Neural cell (in vitro differentiated cells): Measurements from ENCODE around the gene TUBA3D.
"Not testable (repeated sequence)": the region's sequence is repeated elsewhere in the genome, so short reads cannot be mapped to it uniquely, and the experiment has no call there.

Experiments used
- EP300 ChIP-seq: fragments of 450-650 bp; conservative IDR thresholded peaks from 2 replicates; pipeline ENCODE4 v1.6.1; 2014; ENCODE audit warnings: antibody characterized with exemption, mild to moderate bottlenecking, moderate library complexity; ENCODE audit not compliant: poor library complexity, severe bottlenecking
- EZH2 ChIP-seq: fragments of 200-600, 300-800 bp; shearing (Covaris generic), sonication (generic); IDR thresholded peaks from 2 replicates; pipeline ENCODE4 v1.6.1; 2014; ENCODE audit warnings: antibody characterized with exemption, low read length, borderline replicate concordance, mild to moderate bottlenecking; ENCODE audit not compliant: insufficient read depth, poor library complexity, severe bottlenecking
- MXI1 ChIP-seq: fragments of 450-650 bp; conservative IDR thresholded peaks from 2 replicates; pipeline ENCODE4 v1.6.1; 2014; ENCODE audit warnings: antibody characterized with exemption, mild to moderate bottlenecking; ENCODE audit not compliant: poor library complexity, severe bottlenecking
- POLR2AphosphoS5 ChIP-seq: IDR thresholded peaks from 2 replicates; pipeline ENCODE4 v1.6.1; 2012
- RAD21 ChIP-seq: fragments of 450-650 bp; conservative IDR thresholded peaks from 2 replicates; pipeline ENCODE4 v1.6.1; 2014; ENCODE audit warnings: antibody characterized with exemption, mild to moderate bottlenecking, moderate library complexity
- SMC3 ChIP-seq: fragments of 450-650 bp; conservative IDR thresholded peaks from 2 replicates; pipeline ENCODE4 v1.6.1; 2014; ENCODE audit warnings: antibody characterized with exemption, mild to moderate bottlenecking, moderate library complexity; ENCODE audit not compliant: poor library complexity
- TAF1 ChIP-seq: IDR thresholded peaks from 2 replicates; pipeline ENCODE4 v1.6.1; 2012; ENCODE audit warnings: low read depth
- TF ChIP-seq, protein P1 (sequence below): fragments of 450-650 bp; IDR thresholded peaks from 2 replicates; pipeline ENCODE4 v1.5.1; 2014; ENCODE audit warnings: antibody characterized with exemption, mild to moderate bottlenecking, moderate library complexity; ENCODE audit not compliant: poor library complexity, severe bottlenecking
- TF ChIP-seq, protein P2 (sequence below): IDR thresholded peaks from 2 replicates; pipeline ENCODE4 v1.6.1; 2012; ENCODE audit warnings: borderline replicate concordance

DNA sequence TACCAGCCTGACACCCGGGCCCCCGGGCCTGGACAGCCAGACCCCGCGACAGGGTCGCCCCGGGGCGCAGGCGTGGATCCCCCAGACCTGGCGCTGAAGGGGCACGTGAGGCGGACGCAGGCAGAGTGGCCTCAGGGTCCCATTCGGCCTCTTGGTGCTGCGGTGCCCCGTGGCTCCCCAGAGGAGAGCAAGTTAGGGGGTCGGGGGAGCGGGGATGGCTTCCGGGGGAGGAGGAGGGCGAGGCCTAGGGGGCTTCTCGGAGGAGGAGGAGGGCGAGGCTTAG, 30.5 kb upstream of the TUBA3D start:
- not testable (repeated sequence) for TF ChIP-seq RAD21, EP300, POLR2AphosphoS5, MXI1, EZH2, SMC3, TAF1
- TF ChIP-seq, protein P1, sequence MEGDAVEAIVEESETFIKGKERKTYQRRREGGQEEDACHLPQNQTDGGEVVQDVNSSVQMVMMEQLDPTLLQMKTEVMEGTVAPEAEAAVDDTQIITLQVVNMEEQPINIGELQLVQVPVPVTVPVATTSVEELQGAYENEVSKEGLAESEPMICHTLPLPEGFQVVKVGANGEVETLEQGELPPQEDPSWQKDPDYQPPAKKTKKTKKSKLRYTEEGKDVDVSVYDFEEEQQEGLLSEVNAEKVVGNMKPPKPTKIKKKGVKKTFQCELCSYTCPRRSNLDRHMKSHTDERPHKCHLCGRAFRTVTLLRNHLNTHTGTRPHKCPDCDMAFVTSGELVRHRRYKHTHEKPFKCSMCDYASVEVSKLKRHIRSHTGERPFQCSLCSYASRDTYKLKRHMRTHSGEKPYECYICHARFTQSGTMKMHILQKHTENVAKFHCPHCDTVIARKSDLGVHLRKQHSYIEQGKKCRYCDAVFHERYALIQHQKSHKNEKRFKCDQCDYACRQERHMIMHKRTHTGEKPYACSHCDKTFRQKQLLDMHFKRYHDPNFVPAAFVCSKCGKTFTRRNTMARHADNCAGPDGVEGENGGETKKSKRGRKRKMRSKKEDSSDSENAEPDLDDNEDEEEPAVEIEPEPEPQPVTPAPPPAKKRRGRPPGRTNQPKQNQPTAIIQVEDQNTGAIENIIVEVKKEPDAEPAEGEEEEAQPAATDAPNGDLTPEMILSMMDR = not testable (repeated sequence)
- TF ChIP-seq, protein P2, sequence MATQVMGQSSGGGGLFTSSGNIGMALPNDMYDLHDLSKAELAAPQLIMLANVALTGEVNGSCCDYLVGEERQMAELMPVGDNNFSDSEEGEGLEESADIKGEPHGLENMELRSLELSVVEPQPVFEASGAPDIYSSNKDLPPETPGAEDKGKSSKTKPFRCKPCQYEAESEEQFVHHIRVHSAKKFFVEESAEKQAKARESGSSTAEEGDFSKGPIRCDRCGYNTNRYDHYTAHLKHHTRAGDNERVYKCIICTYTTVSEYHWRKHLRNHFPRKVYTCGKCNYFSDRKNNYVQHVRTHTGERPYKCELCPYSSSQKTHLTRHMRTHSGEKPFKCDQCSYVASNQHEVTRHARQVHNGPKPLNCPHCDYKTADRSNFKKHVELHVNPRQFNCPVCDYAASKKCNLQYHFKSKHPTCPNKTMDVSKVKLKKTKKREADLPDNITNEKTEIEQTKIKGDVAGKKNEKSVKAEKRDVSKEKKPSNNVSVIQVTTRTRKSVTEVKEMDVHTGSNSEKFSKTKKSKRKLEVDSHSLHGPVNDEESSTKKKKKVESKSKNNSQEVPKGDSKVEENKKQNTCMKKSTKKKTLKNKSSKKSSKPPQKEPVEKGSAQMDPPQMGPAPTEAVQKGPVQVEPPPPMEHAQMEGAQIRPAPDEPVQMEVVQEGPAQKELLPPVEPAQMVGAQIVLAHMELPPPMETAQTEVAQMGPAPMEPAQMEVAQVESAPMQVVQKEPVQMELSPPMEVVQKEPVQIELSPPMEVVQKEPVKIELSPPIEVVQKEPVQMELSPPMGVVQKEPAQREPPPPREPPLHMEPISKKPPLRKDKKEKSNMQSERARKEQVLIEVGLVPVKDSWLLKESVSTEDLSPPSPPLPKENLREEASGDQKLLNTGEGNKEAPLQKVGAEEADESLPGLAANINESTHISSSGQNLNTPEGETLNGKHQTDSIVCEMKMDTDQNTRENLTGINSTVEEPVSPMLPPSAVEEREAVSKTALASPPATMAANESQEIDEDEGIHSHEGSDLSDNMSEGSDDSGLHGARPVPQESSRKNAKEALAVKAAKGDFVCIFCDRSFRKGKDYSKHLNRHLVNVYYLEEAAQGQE = not testable (repeated sequence)
